Endothelial cell (in vitro differentiated cells): ENCODE data around the gene KCNH4. TPM values are rescaled to one million over a fixed set of nuclear protein-coding genes. Genes with fewer than 3 reads are reported as not detected.

Source experiments
- DNase-seq: peaks from one replicate; pipeline ENCODE4 v3.0.0; 2021; ENCODE audit warnings: low spot score
- H3K27ac Mint-ChIP-seq: one replicate; pipeline ENCODE4 v1.8.0; 2021; ENCODE audit warnings: mixed read lengths, inconsistent platforms; ENCODE audit not compliant: unreplicated experiment
- H3K27me3 Mint-ChIP-seq: one replicate; pipeline ENCODE4 v1.8.0; 2021; ENCODE audit warnings: mild to moderate bottlenecking, moderate library complexity, mixed read lengths, inconsistent platforms; ENCODE audit not compliant: unreplicated experiment
- H3K36me3 Mint-ChIP-seq: one replicate; pipeline ENCODE4 v1.8.0; 2021; ENCODE audit warnings: mild to moderate bottlenecking, low read depth, mixed read lengths, inconsistent platforms; ENCODE audit not compliant: unreplicated experiment
- H3K4me1 Mint-ChIP-seq: one replicate; pipeline ENCODE4 v1.8.0; 2021; ENCODE audit warnings: mild to moderate bottlenecking, mixed read lengths, inconsistent platforms; ENCODE audit not compliant: unreplicated experiment
- H3K4me3 Mint-ChIP-seq: one replicate; pipeline ENCODE4 v1.8.0; 2021; ENCODE audit warnings: mild to moderate bottlenecking, mixed read lengths, inconsistent platforms; ENCODE audit not compliant: unreplicated experiment
- H3K9me3 Mint-ChIP-seq: one replicate; pipeline ENCODE4 v1.8.0; 2021; ENCODE audit warnings: mixed read lengths, inconsistent platforms; ENCODE audit not compliant: unreplicated experiment
- total RNA-seq: library from RNA; stranded (reverse); fragmentation: NEBNext Ultra II Directional; extraction: Animal tissue kit (Norgen Biotek cat#: 25700); gene quantifications from one replicate; pipeline ENCODE4 v1.2.1, GENCODE V29; 2021; ENCODE audit not compliant: unreplicated experiment
- TF ChIP-seq, protein P1 (sequence below): fragments of 200-600 bp; sonication (generic); IDR thresholded peaks from one replicate; pipeline ENCODE4 v1.5.0; 2021; ENCODE audit warnings: antibody characterized with exemption; ENCODE audit not compliant: unreplicated experiment

KCNH4 gene
- total RNA-seq, 1 donor from 2014 or later: 0.08 TPM

DNA sequence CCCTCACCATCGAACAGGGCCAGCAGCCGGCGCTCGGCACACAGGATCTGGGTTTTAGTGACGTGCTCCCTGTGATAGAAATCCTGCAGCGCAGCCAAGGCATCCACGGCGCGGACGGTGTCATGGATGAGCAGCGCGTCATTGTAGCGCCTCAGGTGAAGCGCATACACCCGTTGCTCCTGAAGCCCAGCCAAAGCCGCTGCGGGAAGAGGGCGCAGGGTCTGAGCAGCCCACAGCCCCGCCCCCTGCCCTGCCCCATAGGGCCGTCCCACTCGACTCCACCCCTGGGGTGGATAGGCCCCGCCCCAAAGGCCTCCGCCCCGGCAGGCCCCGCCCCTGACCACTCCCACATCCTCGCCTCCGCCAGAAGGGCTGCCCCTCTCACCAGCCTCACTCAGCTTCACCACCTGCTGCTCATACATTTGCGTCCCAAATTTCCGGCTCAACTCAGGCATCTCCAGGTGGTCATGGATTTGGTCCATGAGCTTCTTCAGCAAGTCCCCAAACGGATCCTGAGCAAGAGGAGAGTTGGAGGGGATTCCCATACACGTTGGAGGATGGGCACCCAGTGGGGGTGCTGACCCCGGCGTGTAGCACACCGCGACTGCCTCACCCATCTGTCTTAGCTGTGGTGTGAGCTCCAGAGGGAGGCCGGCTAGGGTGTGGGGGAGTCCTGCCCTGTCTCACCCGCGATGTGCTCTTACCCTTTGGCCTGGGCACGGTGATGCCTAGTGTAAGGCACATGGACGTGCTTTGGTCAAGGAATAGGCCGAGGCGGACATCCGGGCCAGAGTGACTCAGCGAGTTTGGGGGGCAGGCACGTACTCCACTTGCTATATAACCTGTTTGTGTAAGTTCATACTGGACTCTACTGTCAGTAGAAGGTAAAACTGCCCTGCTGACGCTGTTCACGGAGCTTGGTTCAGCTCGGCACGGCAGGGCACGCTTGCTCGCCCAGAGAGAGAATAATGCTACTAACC, 73.1 kb downstream of the KCNH4 start:
- Mint-ChIP-seq H3K27ac (no peak overlapping the region), H3K4me3 (no peak overlapping the region), H3K36me3 (no peaks in the 10 kb centered on the region), H3K27me3 (peaks cover 6% of the 10 kb centered on the region), H3K4me1 (no peaks in the 10 kb centered on the region), H3K9me3 (no peaks in the 10 kb centered on the region)
- TF ChIP-seq, protein P1, sequence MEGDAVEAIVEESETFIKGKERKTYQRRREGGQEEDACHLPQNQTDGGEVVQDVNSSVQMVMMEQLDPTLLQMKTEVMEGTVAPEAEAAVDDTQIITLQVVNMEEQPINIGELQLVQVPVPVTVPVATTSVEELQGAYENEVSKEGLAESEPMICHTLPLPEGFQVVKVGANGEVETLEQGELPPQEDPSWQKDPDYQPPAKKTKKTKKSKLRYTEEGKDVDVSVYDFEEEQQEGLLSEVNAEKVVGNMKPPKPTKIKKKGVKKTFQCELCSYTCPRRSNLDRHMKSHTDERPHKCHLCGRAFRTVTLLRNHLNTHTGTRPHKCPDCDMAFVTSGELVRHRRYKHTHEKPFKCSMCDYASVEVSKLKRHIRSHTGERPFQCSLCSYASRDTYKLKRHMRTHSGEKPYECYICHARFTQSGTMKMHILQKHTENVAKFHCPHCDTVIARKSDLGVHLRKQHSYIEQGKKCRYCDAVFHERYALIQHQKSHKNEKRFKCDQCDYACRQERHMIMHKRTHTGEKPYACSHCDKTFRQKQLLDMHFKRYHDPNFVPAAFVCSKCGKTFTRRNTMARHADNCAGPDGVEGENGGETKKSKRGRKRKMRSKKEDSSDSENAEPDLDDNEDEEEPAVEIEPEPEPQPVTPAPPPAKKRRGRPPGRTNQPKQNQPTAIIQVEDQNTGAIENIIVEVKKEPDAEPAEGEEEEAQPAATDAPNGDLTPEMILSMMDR: no peak
- DNase-seq: peak; percentile 87

DNA sequence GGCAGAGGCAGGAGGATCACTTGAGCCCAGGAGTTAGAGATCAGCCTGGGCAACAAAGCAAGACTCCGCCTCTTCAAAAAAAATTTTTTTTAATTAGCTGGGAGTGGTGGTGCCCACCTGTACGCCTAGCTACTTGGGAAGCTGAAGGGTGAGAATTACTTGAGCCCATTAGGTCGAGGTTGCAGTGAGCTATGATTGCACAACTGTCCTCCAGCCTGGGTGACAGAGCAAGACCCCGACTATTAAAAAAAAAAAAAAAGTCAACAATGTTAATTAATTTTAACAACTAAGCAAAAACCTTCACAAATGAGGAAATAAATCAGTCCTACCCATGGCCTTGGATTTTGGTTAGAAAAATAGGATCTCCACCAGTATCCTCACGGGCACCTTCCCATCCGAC, 73.8 kb downstream of the KCNH4 start:
- H3K27me3 Mint-ChIP-seq: peaks cover 6% of the 10 kb centered on the region
- H3K4me1 Mint-ChIP-seq: no peaks in the 10 kb centered on the region
- no peak overlapping the region for H3K27ac Mint-ChIP-seq
- DNase-seq: no peak
- TF ChIP-seq, protein P1: no peak
- no peaks in the 10 kb centered on the region for H3K9me3 Mint-ChIP-seq
- H3K36me3 Mint-ChIP-seq: no peaks in the 10 kb centered on the region
- H3K4me3 Mint-ChIP-seq: no peak overlapping the region

Other genes with a start within 250 kb of the KCNH4 start
- gene CNP, start 214.3 kb downstream of the KCNH4 start, total RNA-seq: 82.1 TPM
- 92.8 TPM for gene DNAJC7, start 163.7 kb downstream of the KCNH4 start, total RNA-seq
- 67.4 TPM for gene NKIRAS2, start 161.1 kb downstream of the KCNH4 start, total RNA-seq
- 1.6 TPM for gene C17orf113, start 130.5 kb downstream of the KCNH4 start, total RNA-seq
- gene ZNF385C, start 82.7 kb downstream of the KCNH4 start, total RNA-seq: 1.3 TPM
- gene DHX58, start 68.4 kb downstream of the KCNH4 start, total RNA-seq: 0.41 TPM
- gene KAT2A, start 59.8 kb downstream of the KCNH4 start, total RNA-seq: 22.8 TPM
- not detected for gene HSPB9, start 58.3 kb downstream of the KCNH4 start, total RNA-seq
- 144 TPM for gene RAB5C, start 26.2 kb downstream of the KCNH4 start, total RNA-seq
- not detected for gene HCRT, start 4.3 kb upstream of the KCNH4 start, total RNA-seq
- gene GHDC, start 13.4 kb upstream of the KCNH4 start, total RNA-seq: 7.2 TPM
- 40.2 TPM for gene STAT5B, start 95.2 kb upstream of the KCNH4 start, total RNA-seq
- 67.2 TPM for gene STAT5A, start 107.4 kb upstream of the KCNH4 start, total RNA-seq
- gene STAT3, start 207.3 kb upstream of the KCNH4 start, total RNA-seq: 160 TPM
- 334 TPM for gene CAVIN1, start 242.1 kb upstream of the KCNH4 start, total RNA-seq